ENCODE data around the gene CBY3. TPM values are rescaled to one million over a fixed set of nuclear protein-coding genes. Genes with fewer than 3 reads are reported as not detected.
"Not testable (repeated sequence)": the region's sequence is repeated elsewhere in the genome, so short reads cannot be mapped to it uniquely, and the experiment has no call there.

Gene CBY3
- total and polyA plus RNA-seq, 9 donors, result 0.39 to 0.63 (median 0.61) TPM; not detected in 2

GRCh38 chr5:179643141-179643920 lies 37.5 kb downstream of the CBY3 start:
- WGBS (ENCODE audit: insufficient coverage), result 85% methylated on average over 13 of the region's 16 CpGs
- not testable (repeated sequence) for H3K9me3 ChIP-seq (replicated peaks; ENCODE audit: control insufficient read depth, low read depth, low read length); H3K27me3 ChIP-seq (ENCODE audit: control insufficient read depth, insufficient read depth, low read length); H3K27ac ChIP-seq (ENCODE audit: low read length); H3K4me1 ChIP-seq (ENCODE audit: control insufficient read depth, insufficient read depth, low read length); H3K4me3 ChIP-seq (ENCODE audit: low read length); DNase-seq; H3K36me3 ChIP-seq (ENCODE audit: control insufficient read depth, insufficient read depth, low read length)

DNA sequence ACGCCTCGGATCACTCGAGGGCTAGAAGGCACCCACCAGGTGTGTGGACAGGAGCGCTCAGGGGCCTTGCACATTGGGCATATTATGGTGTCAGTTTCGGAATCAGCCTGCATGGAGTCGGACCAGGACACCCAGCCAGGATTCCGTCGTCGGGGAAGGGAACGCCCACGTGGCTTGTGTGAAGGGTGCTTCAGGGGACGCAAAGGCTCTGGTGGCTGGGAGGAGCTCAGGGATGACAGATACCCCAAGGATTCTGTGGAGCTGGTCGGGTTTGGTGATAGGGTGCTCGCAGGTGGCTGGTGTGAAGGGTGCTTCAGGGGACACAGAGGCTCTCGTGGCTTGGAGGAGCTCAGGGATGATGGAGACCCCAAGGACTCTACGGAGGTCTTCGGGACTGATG lies 38.2 kb downstream of the CBY3 start:
- WGBS (ENCODE audit: insufficient coverage), result 93% methylated on average over 6 of the region's 17 CpGs
- not testable (repeated sequence) for H3K4me1 ChIP-seq (ENCODE audit: control insufficient read depth, insufficient read depth, low read length); H3K4me3 ChIP-seq (ENCODE audit: low read length); H3K27ac ChIP-seq (ENCODE audit: low read length); H3K27me3 ChIP-seq (ENCODE audit: control insufficient read depth, insufficient read depth, low read length); DNase-seq; H3K36me3 ChIP-seq (ENCODE audit: control insufficient read depth, insufficient read depth, low read length); H3K9me3 ChIP-seq (replicated peaks; ENCODE audit: control insufficient read depth, low read depth, low read length)

DNA sequence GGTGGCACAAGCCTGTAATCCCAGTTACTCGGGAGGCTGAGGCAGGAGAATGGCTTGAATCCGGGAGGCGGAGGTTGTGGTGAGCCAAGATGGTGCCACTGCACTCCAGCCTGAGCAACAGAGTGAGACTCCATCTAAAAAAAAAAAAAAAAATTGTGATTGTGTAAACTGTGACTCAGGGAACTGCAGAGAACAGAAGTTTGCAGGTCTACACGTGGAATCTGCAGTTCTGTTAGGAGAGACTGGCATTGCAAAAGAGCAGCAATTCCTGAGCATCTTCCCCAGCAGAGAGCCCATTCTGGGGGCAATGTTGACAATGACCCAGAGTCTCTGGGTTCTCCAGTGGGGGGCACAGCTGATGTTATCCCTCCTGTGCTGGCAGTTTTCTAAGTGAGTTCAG lies 39.1 kb downstream of the CBY3 start:
- not testable (repeated sequence) for H3K9me3 ChIP-seq (replicated peaks; ENCODE audit: control insufficient read depth, low read depth, low read length)

GRCh38 chr5:179639296-179639695 lies 41.5 kb downstream of the CBY3 start:
- not testable (repeated sequence) for DNase-seq; H3K4me3 ChIP-seq (ENCODE audit: low read length); H3K9me3 ChIP-seq (replicated peaks; ENCODE audit: control insufficient read depth, low read depth, low read length); H3K4me1 ChIP-seq (ENCODE audit: control insufficient read depth, insufficient read depth, low read length); H3K36me3 ChIP-seq (ENCODE audit: control insufficient read depth, insufficient read depth, low read length); H3K27ac ChIP-seq (ENCODE audit: low read length); H3K27me3 ChIP-seq (ENCODE audit: control insufficient read depth, insufficient read depth, low read length)
- 91% methylated on average over 3 of the region's 11 CpGs for WGBS (ENCODE audit: insufficient coverage)

More for the DNA sequence above, 39.1 kb downstream of the CBY3 start:
- DNase-seq; H3K4me1 ChIP-seq (ENCODE audit: control insufficient read depth, insufficient read depth, low read length); H3K27ac ChIP-seq (ENCODE audit: low read length); H3K36me3 ChIP-seq (ENCODE audit: control insufficient read depth, insufficient read depth, low read length); H3K27me3 ChIP-seq (ENCODE audit: control insufficient read depth, insufficient read depth, low read length); H3K4me3 ChIP-seq (ENCODE audit: low read length): not testable (repeated sequence)
- WGBS (ENCODE audit: insufficient coverage), result no CpG with 5 or more reads among the region's 4 CpGs

- DNase-seq; H3K9me3 ChIP-seq (replicated peaks; ENCODE audit: control insufficient read depth, low read depth, low read length); H3K27me3 ChIP-seq (ENCODE audit: control insufficient read depth, insufficient read depth, low read length); H3K4me1 ChIP-seq (ENCODE audit: control insufficient read depth, insufficient read depth, low read length); H3K36me3 ChIP-seq (ENCODE audit: control insufficient read depth, insufficient read depth, low read length); H3K27ac ChIP-seq (ENCODE audit: low read length); H3K4me3 ChIP-seq (ENCODE audit: low read length): not testable (repeated sequence)
- WGBS (ENCODE audit: insufficient coverage), result no CpG with 5 or more reads among the region's 49 CpGs
Observed at GRCh38 chr5:179634370-179635172, 46.3 kb downstream of the CBY3 start.

GRCh38 chr5:179633501-179634369 lies 47.1 kb downstream of the CBY3 start:
- H3K27me3 ChIP-seq (ENCODE audit: control insufficient read depth, insufficient read depth, low read length); H3K36me3 ChIP-seq (ENCODE audit: control insufficient read depth, insufficient read depth, low read length); H3K4me1 ChIP-seq (ENCODE audit: control insufficient read depth, insufficient read depth, low read length); DNase-seq; H3K27ac ChIP-seq (ENCODE audit: low read length); H3K9me3 ChIP-seq (replicated peaks; ENCODE audit: control insufficient read depth, low read depth, low read length): not testable (repeated sequence)
- H3K4me3 ChIP-seq (ENCODE audit: low read length), result peak overlapping the region; percentile 16
- WGBS (ENCODE audit: insufficient coverage), result 95% methylated on average over 6 of the region's 38 CpGs

Other genes starting within 250 kb of the CBY3 start
- gene RUFY1, start 130.5 kb downstream of the CBY3 start, total RNA-seq, result 30.9 TPM
- 10 to 100 TPM; 33.3 to 41.0 (median 36.4) TPM for gene RUFY1, start 130.5 kb downstream of the CBY3 start, polyA plus RNA-seq (ENCODE audit: insufficient read depth in 1 of 8, insufficient read length in 8 of 8, low replicate concordance in 1 of 8)
- 396 TPM for gene HNRNPH1, start 57.4 kb downstream of the CBY3 start, total RNA-seq
- 100 to 1,000 TPM; 430 to 829 (median 580) TPM for gene HNRNPH1, start 57.4 kb downstream of the CBY3 start, polyA plus RNA-seq (ENCODE audit: insufficient read depth in 1 of 8, insufficient read length in 8 of 8, low replicate concordance in 1 of 8)
- gene CANX, start 17.9 kb upstream of the CBY3 start, total RNA-seq, result 202 TPM
- gene CANX, start 17.9 kb upstream of the CBY3 start, polyA plus RNA-seq (ENCODE audit: insufficient read depth in 1 of 8, insufficient read length in 8 of 8, low replicate concordance in 1 of 8), result 100 to 1,000 TPM; 176 to 267 (median 213) TPM
- 11.3 TPM for gene MAML1, start 51.8 kb upstream of the CBY3 start, total RNA-seq
- 10 to 100 TPM; 21.2 to 35.1 (median 27.2) TPM for gene MAML1, start 51.8 kb upstream of the CBY3 start, polyA plus RNA-seq (ENCODE audit: insufficient read depth in 1 of 8, insufficient read length in 8 of 8, low replicate concordance in 1 of 8)
- 2.3 TPM for gene LTC4S, start 113.0 kb upstream of the CBY3 start, total RNA-seq
- gene LTC4S, start 113.0 kb upstream of the CBY3 start, polyA plus RNA-seq (ENCODE audit: insufficient read depth in 1 of 8, insufficient read length in 8 of 8, low replicate concordance in 1 of 8), result 1 to 10 TPM; 2.3 to 4.6 (median 3.6) TPM
- gene MGAT4B, start 125.8 kb upstream of the CBY3 start, total RNA-seq, result 34.4 TPM
- gene MGAT4B, start 125.8 kb upstream of the CBY3 start, polyA plus RNA-seq (ENCODE audit: insufficient read depth in 1 of 8, insufficient read length in 8 of 8, low replicate concordance in 1 of 8), result 10 to 100 TPM; 66.8 to 83.8 (median 73.2) TPM
- 67.7 TPM for gene SQSTM1, start 139.9 kb upstream of the CBY3 start, total RNA-seq
- 10 to 100 TPM; 61.2 to 75.9 (median 71.4) TPM for gene SQSTM1, start 139.9 kb upstream of the CBY3 start, polyA plus RNA-seq (ENCODE audit: insufficient read depth in 1 of 8, insufficient read length in 8 of 8, low replicate concordance in 1 of 8)
- gene MRNIP, start 177.8 kb upstream of the CBY3 start, total RNA-seq, result 20.2 TPM
- gene MRNIP, start 177.8 kb upstream of the CBY3 start, polyA plus RNA-seq (ENCODE audit: insufficient read depth in 1 of 8, insufficient read length in 8 of 8, low replicate concordance in 1 of 8), result 10 to 100 TPM; 10.7 to 18.4 (median 15.8) TPM
- 20.1 TPM for gene TBC1D9B, start 226.9 kb upstream of the CBY3 start, total RNA-seq
- gene TBC1D9B, start 226.9 kb upstream of the CBY3 start, polyA plus RNA-seq (ENCODE audit: insufficient read depth in 1 of 8, insufficient read length in 8 of 8, low replicate concordance in 1 of 8), result 10 to 100 TPM; 45.1 to 71.7 (median 57.4) TPM

Data from muscle of leg (tissue), 11 donors.